GM23338 (cell line): ENCODE results near the gene TAS2R41. TPM values are rescaled to one million over a fixed set of nuclear protein-coding genes. Genes with fewer than 3 reads are reported as not detected.

Experiments
- ATAC-seq: fragments of 200-7000 bp; cut with Tn5 transposase; 3 replicates; pipeline ENCODE4 v1.9.1; 2020
- DNase-seq: peaks from one replicate; pipeline ENCODE4 v3.0.0-alpha.2; 2015; ENCODE audit warnings: low spot score
- H2AFZ ChIP-seq: fragments of 200-600 bp; sonication (generic); 2 replicates; pipeline ENCODE4 v1.8.0; 2016; ENCODE audit warnings: antibody characterized with exemption, mild to moderate bottlenecking, moderate library complexity
- H3F3A ChIP-seq: fragments of 200-600 bp; sonication (generic); replicated peaks from 2 replicates; pipeline ENCODE4 v1.8.0; 2017; ENCODE audit warnings: antibody characterized with exemption, mixed run types, low read depth
- H3K27ac ChIP-seq: fragments of 200-600 bp; sonication (generic); 2 replicates; pipeline ENCODE4 v1.6.1; 2016; ENCODE audit warnings: low read depth
- H3K27me3 ChIP-seq: fragments of 200-600 bp; sonication (generic); 2 replicates; pipeline ENCODE4 v1.8.0; 2016; ENCODE audit warnings: mild to moderate bottlenecking, mixed run types, moderate library complexity; ENCODE audit not compliant: insufficient read depth
- H3K36me3 ChIP-seq: fragments of 200-600 bp; sonication (generic); 2 replicates; pipeline ENCODE4 v1.8.0; 2016; ENCODE audit warnings: mild to moderate bottlenecking; ENCODE audit not compliant: insufficient read depth
- H3K4me1 ChIP-seq: fragments of 200-600 bp; sonication (generic); 2 replicates; pipeline ENCODE4 v1.8.0; 2016; ENCODE audit warnings: mild to moderate bottlenecking, moderate library complexity; ENCODE audit not compliant: insufficient read depth
- H3K4me2 ChIP-seq: fragments of 200-600 bp; sonication (generic); 2 replicates; pipeline ENCODE4 v1.7.1; 2017; ENCODE audit warnings: mixed run types
- H3K4me3 ChIP-seq: fragments of 200-600 bp; sonication (generic); 2 replicates; pipeline ENCODE4 v1.6.1; 2016; ENCODE audit warnings: mixed run types
- H3K79me2 ChIP-seq: fragments of 200-600 bp; sonication (generic); replicated peaks from 2 replicates; pipeline ENCODE4 v1.8.0; 2017; ENCODE audit warnings: mild to moderate bottlenecking; ENCODE audit not compliant: insufficient read depth
- H3K9me2 ChIP-seq: fragments of 200-600 bp; sonication (generic); 2 replicates; pipeline ENCODE4 v1.8.0; 2017; ENCODE audit not compliant: insufficient read depth
- H4K20me1 ChIP-seq: fragments of 200-600 bp; sonication (generic); replicated peaks from 2 replicates; pipeline ENCODE4 v1.8.0; 2017; ENCODE audit warnings: mild to moderate bottlenecking; ENCODE audit not compliant: insufficient read depth
- H3K27ac Mint-ChIP-seq: 2 replicates; pipeline ENCODE4 v1.8.0; 2020; ENCODE audit warnings: inconsistent platforms, mild to moderate bottlenecking, moderate library complexity, mixed read lengths
- H3K27me3 Mint-ChIP-seq: 3 replicates; pipeline ENCODE4 v1.8.0; 2022; ENCODE audit warnings: low read depth, mild to moderate bottlenecking, moderate library complexity, mixed read lengths, inconsistent platforms; ENCODE audit not compliant: insufficient read depth, poor library complexity
- H3K36me3 Mint-ChIP-seq: 3 replicates; pipeline ENCODE4 v1.8.0; 2021; ENCODE audit warnings: low read depth, mild to moderate bottlenecking, inconsistent platforms, moderate library complexity, mixed read lengths
- H3K4me1 Mint-ChIP-seq: 3 replicates; pipeline ENCODE4 v1.8.0; 2020; ENCODE audit warnings: mild to moderate bottlenecking, inconsistent platforms, mixed read lengths
- H3K4me3 Mint-ChIP-seq: 3 replicates; pipeline ENCODE4 v1.8.0; 2021; ENCODE audit warnings: moderate library complexity, mild to moderate bottlenecking, inconsistent platforms, mixed read lengths
- H3K9me3 Mint-ChIP-seq: 3 replicates; pipeline ENCODE4 v1.8.0; 2020; ENCODE audit warnings: moderate library complexity, mild to moderate bottlenecking, inconsistent platforms, mixed read lengths
- CREB1 ChIP-seq: fragments of 250-450 bp; sonication (Bioruptor Pico); IDR thresholded peaks from 2 replicates; pipeline ENCODE4 v1.5.0; 2020; ENCODE audit warnings: low read depth, mild to moderate bottlenecking, moderate library complexity
- CTCF ChIP-seq, 2 experiments: fragments of 200-600 bp in 1 of 2; sonication (generic) in 1 of 2; conservative IDR thresholded peaks; 2 replicates each; pipeline versions ENCODE4 v1.5.1 to v1.6.1; 2016 to 2017; ENCODE audit warnings: antibody characterized with exemption in 2 of 2, low read depth in 2 of 2, mild to moderate bottlenecking in 2 of 2, moderate library complexity in 1 of 2
- ETS1 ChIP-seq: IDR thresholded peaks from 2 replicates; pipeline ENCODE4 v1.6.1; 2016; ENCODE audit warnings: antibody characterized with exemption
- EZH2 ChIP-seq: fragments of 200-600 bp; sonication (generic); IDR thresholded peaks from one replicate; pipeline ENCODE4 v1.8.0; 2017; ENCODE audit warnings: antibody characterized with exemption, mild to moderate bottlenecking, low read depth; ENCODE audit not compliant: unreplicated experiment
- EZH2phosphoT487 ChIP-seq: fragments of 200-600 bp; sonication (generic); IDR thresholded peaks from one replicate; pipeline ENCODE4 v1.8.1; 2018; ENCODE audit warnings: antibody characterized with exemption; ENCODE audit not compliant: unreplicated experiment
- JUNB ChIP-seq: IDR thresholded peaks from one replicate; pipeline ENCODE4 v1.6.1; 2016; ENCODE audit warnings: antibody characterized with exemption; ENCODE audit not compliant: unreplicated experiment
- NANOG ChIP-seq: IDR thresholded peaks from 2 replicates; pipeline ENCODE4 v1.6.1; 2016; ENCODE audit warnings: antibody characterized with exemption, borderline replicate concordance
- POLR2AphosphoS5 ChIP-seq: IDR thresholded peaks from 2 replicates; pipeline ENCODE4 v1.6.1; 2016; ENCODE audit warnings: antibody characterized with exemption, low read depth
- REST ChIP-seq: IDR thresholded peaks from one replicate; pipeline ENCODE4 v1.6.1; 2018; ENCODE audit warnings: antibody characterized with exemption; ENCODE audit not compliant: unreplicated experiment
- STAT1 ChIP-seq: IDR thresholded peaks from one replicate; pipeline ENCODE4 v1.6.1; 2016; ENCODE audit warnings: antibody characterized with exemption; ENCODE audit not compliant: unreplicated experiment
- ZNF114 ChIP-seq: fragments of 250-450 bp; sonication (Bioruptor Pico); IDR thresholded peaks from 2 replicates; pipeline ENCODE4 v1.5.0; 2020; ENCODE audit warnings: mild to moderate bottlenecking, moderate library complexity
- ZNF331 ChIP-seq: fragments of 250-450 bp; sonication (Bioruptor Pico); IDR thresholded peaks from 2 replicates; pipeline ENCODE4 v1.5.0; 2020; ENCODE audit warnings: low read depth, mild to moderate bottlenecking, moderate library complexity
- ZNF462 ChIP-seq: fragments of 250-450 bp; sonication (Bioruptor Pico); IDR thresholded peaks from 2 replicates; pipeline ENCODE4 v1.5.0; 2020; ENCODE audit warnings: mild to moderate bottlenecking, moderate library complexity
- polyA plus RNA-seq: library from polyadenylated mRNA; unstranded; fragments of >200 nt; fragmentation: Nextera tagmentation; extraction: Ambion mirVana; gene quantifications from 2 replicates; pipeline ENCODE4 v1.2.1, GENCODE V29; 2016
- total RNA-seq: library from RNA; depleted of rRNA; stranded (reverse); fragments of >200 nt; shearing (Covaris generic); gene quantifications from 2 replicates; pipeline ENCODE4 v1.2.3, GENCODE V29; 2014

The TAS2R41 gene
- total and polyA plus RNA-seq, 2 experiments from 2014 or later, result 1.2 TPM; not detected in 1

GRCh38 chr7:143463957-143464356 lies 13.7 kb upstream of the TAS2R41 start:
- no peak overlapping the region for H3K4me3 Mint-ChIP-seq
- Histone ChIP-seq H3K79me2 (no peaks in the 10 kb centered on the region), H3K4me1 (no peaks in the 10 kb centered on the region), H4K20me1 (no peaks in the 10 kb centered on the region), H3K9me2 (no peaks in the 10 kb centered on the region), H3K36me3 (0 out of 2 replicates have a peak, but pooled peaks cover 6% of the 10 kb centered on the region), H2AFZ (no peak overlapping the region), H3F3A (no peaks in the 10 kb centered on the region), H3K4me3 (no peak overlapping the region), H3K4me2 (no peak overlapping the region), H3K27me3 (no peaks in the 10 kb centered on the region), H3K27ac (no peak overlapping the region)
- no peaks in the 10 kb centered on the region for H3K27me3 Mint-ChIP-seq
- peaks cover 5% of the 10 kb centered on the region; the same call in 2 of the 3 replicates for H3K36me3 Mint-ChIP-seq
- TF ChIP-seq JUNB, result no peak
- TF ChIP-seq ETS1, result no peak
- TF ChIP-seq CREB1, result no peak
- TF ChIP-seq ZNF331 (CRISPR knock-in tag), result no peak
- no peak for TF ChIP-seq ZNF462 (CRISPR knock-in tag)
- no peak for TF ChIP-seq REST
- TF ChIP-seq STAT1, result no peak
- TF ChIP-seq EZH2phosphoT487, result no peak
- no peak for TF ChIP-seq POLR2AphosphoS5
- no peak for TF ChIP-seq CTCF (conservative IDR thresholded peaks at IDR 0.05; ENCODE audit: low read depth in 2 of 2)
- no peak for TF ChIP-seq NANOG
- no peak for TF ChIP-seq EZH2
- no peak for TF ChIP-seq ZNF114 (CRISPR knock-in tag)
- peaks cover 10% of the 10 kb centered on the region for H3K4me1 Mint-ChIP-seq
- H3K27ac Mint-ChIP-seq, result no peak overlapping the region
- DNase-seq (no peak), ATAC-seq (no peak)
- peaks cover 17% of the 10 kb centered on the region for H3K9me3 Mint-ChIP-seq
